OCI-LY1 (cell line): ENCODE measurements around the gene C15orf61.

Experiments
- H2AFZ ChIP-seq: fragments of 200-600 bp; sonication (generic), shearing (Covaris generic); 2 replicates; pipeline ENCODE4 v1.6.0; 2014; ENCODE audit warnings: antibody characterized with exemption, mild to moderate bottlenecking, low read length
- H3F3A ChIP-seq: fragments of 200-600 bp; sonication (generic), shearing (Covaris generic); 2 replicates; pipeline ENCODE4 v1.6.0; 2014; ENCODE audit warnings: mild to moderate bottlenecking, antibody characterized with exemption, low read length, moderate library complexity; ENCODE audit not compliant: insufficient read depth
- H3K27ac ChIP-seq: fragments of 200-600 bp; sonication (generic); 2 replicates; pipeline ENCODE4 v1.5.1; 2014; ENCODE audit warnings: low read length, mixed run types, mild to moderate bottlenecking, low read depth; ENCODE audit not compliant: poor library complexity, severe bottlenecking
- H3K27me3 ChIP-seq: fragments of 200-600 bp; sonication (generic); 2 replicates; pipeline ENCODE4 v1.6.0; 2014; ENCODE audit warnings: antibody characterized with exemption, mild to moderate bottlenecking, low read length, moderate library complexity; ENCODE audit not compliant: insufficient read depth
- H3K36me3 ChIP-seq: fragments of 200-600 bp; sonication (generic); 2 replicates; pipeline ENCODE4 v1.6.1; 2014; ENCODE audit warnings: mild to moderate bottlenecking, antibody characterized with exemption, low read length, moderate library complexity, mixed read lengths; ENCODE audit not compliant: insufficient read depth
- H3K4me1 ChIP-seq: fragments of 200-600 bp; sonication (generic); 2 replicates; pipeline ENCODE4 v1.5.1; 2014; ENCODE audit warnings: mild to moderate bottlenecking, low read length, moderate library complexity; ENCODE audit not compliant: insufficient read depth, severe bottlenecking
- H3K4me2 ChIP-seq: fragments of 200-600 bp; sonication (generic), shearing (Covaris generic); 2 replicates; pipeline ENCODE4 v1.6.1; 2014; ENCODE audit warnings: low read length
- H3K4me3 ChIP-seq: fragments of 200-600 bp; sonication (generic); 2 replicates; pipeline ENCODE4 v1.5.1; 2014; ENCODE audit warnings: low read length, low read depth, mild to moderate bottlenecking, mixed read lengths; ENCODE audit not compliant: poor library complexity, severe bottlenecking
- H3K79me2 ChIP-seq: fragments of 200-600 bp; shearing (Covaris generic); 2 replicates; pipeline ENCODE4 v1.6.1; 2016; ENCODE audit warnings: mixed run types, low read length, mixed read lengths; ENCODE audit not compliant: insufficient read depth
- H3K9ac ChIP-seq: fragments of 200-600 bp; sonication (generic), shearing (Covaris generic); 2 replicates; pipeline ENCODE4 v1.6.1; 2014; ENCODE audit warnings: mild to moderate bottlenecking, low read length, mixed read lengths
- H3K9me2 ChIP-seq: fragments of 200-600 bp; sonication (generic), shearing (Covaris generic); 2 replicates; pipeline ENCODE4 v1.6.1; 2014; ENCODE audit warnings: low read depth, mild to moderate bottlenecking, low read length, mixed read lengths
- H3K9me3 ChIP-seq: fragments of 200-600 bp; shearing (Covaris generic); 2 replicates; pipeline ENCODE4 v1.6.1; 2014; ENCODE audit warnings: low read length, mixed read lengths
- H4K20me1 ChIP-seq: fragments of 200-600 bp; sonication (generic), shearing (Covaris generic); 2 replicates; pipeline ENCODE4 v1.6.0; 2016; ENCODE audit warnings: mild to moderate bottlenecking, low read length; ENCODE audit not compliant: insufficient read depth
- CTCF ChIP-seq: fragments of 200-600 bp; sonication (generic), shearing (Covaris generic); IDR thresholded peaks from 2 replicates; pipeline ENCODE4 v1.5.1; 2017; ENCODE audit warnings: mild to moderate bottlenecking, antibody characterized with exemption, low read length, moderate library complexity, mixed read lengths
- EZH2 ChIP-seq: fragments of 200-600 bp; sonication (generic), shearing (Covaris generic); IDR thresholded peaks from 2 replicates; pipeline ENCODE4 v1.8.0; 2017; ENCODE audit warnings: borderline replicate concordance, mixed run types, mild to moderate bottlenecking, antibody characterized with exemption, low read length, moderate library complexity, mixed read lengths

C15orf61 gene

GRCh38 chr15:67510597-67511190, 10.2 kb upstream of the C15orf61 start:
- Histone ChIP-seq H3F3A (no peaks in the 10 kb centered on the region), H2AFZ (no peak overlapping the region), H3K4me1 (peaks cover 15% of the 10 kb centered on the region), H3K27me3 (no peaks in the 10 kb centered on the region), H3K4me3 (no peak overlapping the region), H3K36me3 (peaks cover 42% of the 10 kb centered on the region; the same call in 1 of the 2 replicates), H4K20me1 (no peaks in the 10 kb centered on the region), H3K9me2 (no peaks in the 10 kb centered on the region), H3K27ac (no peak overlapping the region), H3K79me2 (no peaks in the 10 kb centered on the region), H3K9me3 (no peaks in the 10 kb centered on the region), H3K4me2 (no peak overlapping the region), H3K9ac (no peak overlapping the region)
- TF ChIP-seq EZH2 (no peak), CTCF (no peak)

- TF ChIP-seq EZH2: no peak
- TF ChIP-seq CTCF: no peak
- Histone ChIP-seq H3K27me3 (no peaks in the 10 kb centered on the region), H3K4me1 (peaks cover 7% of the 10 kb centered on the region), H3K36me3 (peaks cover 46% of the 10 kb centered on the region; the same call in 1 of the 2 replicates), H3K27ac (no peak overlapping the region), H3K4me3 (no peak overlapping the region), H2AFZ (no peak overlapping the region), H3K79me2 (no peaks in the 10 kb centered on the region), H3K9me3 (no peaks in the 10 kb centered on the region), H4K20me1 (no peaks in the 10 kb centered on the region), H3F3A (no peaks in the 10 kb centered on the region), H3K4me2 (no peak overlapping the region), H3K9me2 (no peaks in the 10 kb centered on the region), H3K9ac (no peak overlapping the region)
Measured at GRCh38 chr15:67511606-67512005, 9.3 kb upstream of the C15orf61 start.

- Histone ChIP-seq H3K36me3 (peaks cover 46% of the 10 kb centered on the region; the same call in 1 of the 2 replicates), H3F3A (no peaks in the 10 kb centered on the region), H3K4me2 (no peak overlapping the region), H3K27me3 (no peaks in the 10 kb centered on the region), H3K79me2 (no peaks in the 10 kb centered on the region), H3K9ac (no peak overlapping the region), H3K9me2 (no peaks in the 10 kb centered on the region), H3K9me3 (no peaks in the 10 kb centered on the region), H3K27ac (no peak overlapping the region), H4K20me1 (no peaks in the 10 kb centered on the region), H3K4me1 (peaks cover 2% of the 10 kb centered on the region), H3K4me3 (no peak overlapping the region), H2AFZ (no peak overlapping the region)
- no peak for TF ChIP-seq CTCF
- no peak for TF ChIP-seq EZH2
Measured at GRCh38 chr15:67512140-67512539, 8.8 kb upstream of the C15orf61 start.
